ENCODE results near the gene REM2. TPM values are rescaled to one million over a fixed set of nuclear protein-coding genes. Genes with fewer than 3 reads are reported as not detected.

Gene REM2
- total and polyA plus RNA-seq, 2 of the 4 experiments (the other 2 are of a cell fraction): under 0.01 to 0.07 TPM

DNA sequence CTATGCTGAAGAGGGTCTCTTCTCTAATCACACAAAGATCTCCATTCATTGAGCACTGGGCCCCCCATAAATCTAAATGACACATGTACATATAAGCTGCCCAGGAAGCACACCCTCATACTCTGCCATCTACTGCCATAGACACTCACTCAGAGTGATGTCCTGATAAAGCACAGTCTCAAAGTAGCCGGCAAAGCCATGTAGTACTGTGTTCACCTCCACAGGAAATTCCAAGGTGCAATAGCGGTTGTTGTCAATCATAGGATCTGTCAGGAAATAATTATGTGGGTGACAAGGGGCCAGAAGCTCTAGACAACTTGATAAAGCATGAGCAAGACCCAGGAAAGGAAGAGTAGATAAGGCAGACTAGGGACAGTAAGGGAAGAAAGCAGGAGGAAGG lies 39.3 kb downstream of the REM2 start:
- H3K18ac ChIP-seq (ENCODE audit: low read depth, low read length): no peak overlapping the region
- no peak overlapping the region for H3K23ac ChIP-seq (ENCODE audit: low read depth, low read length)
- no peak overlapping the region for H2AFZ ChIP-seq (replicated peaks; ENCODE audit: low read length, poor library complexity)
- BruUV-seq (replicated peaks): no TSS peak
- in situ Hi-C loops (cut with MboI; ENCODE audit: low sequenced_read_pairs) (no loop called here), dilution Hi-C loops (cut with HindIII; ENCODE audit: low sequenced_read_pairs, unreplicated experiment) (no loop called here), intact Hi-C loops (cut with micrococcal nuclease) (no loop called here)
- no peaks in the 10 kb centered on the region for H3K9me3 ChIP-seq (ENCODE audit: control insufficient read depth, insufficient read depth, low read length)
- no peak overlapping the region for H3K4me3 ChIP-seq (ENCODE audit: insufficient read depth, low read depth, low read length)
- H3K14ac ChIP-seq (replicated peaks; ENCODE audit: low read depth, low read length): no peak overlapping the region
- no peak overlapping the region for H2AK9ac ChIP-seq (replicated peaks; ENCODE audit: low read depth, low read length, poor library complexity)
- no peaks in the 10 kb centered on the region for H4K20me1 ChIP-seq (ENCODE audit: insufficient read depth, low read length)
- TF ChIP-seq MXI1 (IDR thresholded peaks at IDR 0.05; ENCODE audit: borderline replicate concordance, low read depth, low read length) (no peak), RCOR1 (IDR thresholded peaks at IDR 0.05; ENCODE audit: insufficient replicate concordance, low read length) (no peak), MAFK (IDR thresholded peaks at IDR 0.05; ENCODE audit: low read depth, low read length) (no peak), POLR2A (IDR thresholded peaks at IDR 0.05; ENCODE audit: low read depth, low read length) (no peak), SMC3 (IDR thresholded peaks at IDR 0.05; ENCODE audit: low read depth, low read length) (no peak), RAD21 (IDR thresholded peaks at IDR 0.05; ENCODE audit: low read length) (no peak), CHD1 (IDR thresholded peaks at IDR 0.05; ENCODE audit: low read depth, low read length) (no peak)
- TF ChIP-seq, protein P1, sequence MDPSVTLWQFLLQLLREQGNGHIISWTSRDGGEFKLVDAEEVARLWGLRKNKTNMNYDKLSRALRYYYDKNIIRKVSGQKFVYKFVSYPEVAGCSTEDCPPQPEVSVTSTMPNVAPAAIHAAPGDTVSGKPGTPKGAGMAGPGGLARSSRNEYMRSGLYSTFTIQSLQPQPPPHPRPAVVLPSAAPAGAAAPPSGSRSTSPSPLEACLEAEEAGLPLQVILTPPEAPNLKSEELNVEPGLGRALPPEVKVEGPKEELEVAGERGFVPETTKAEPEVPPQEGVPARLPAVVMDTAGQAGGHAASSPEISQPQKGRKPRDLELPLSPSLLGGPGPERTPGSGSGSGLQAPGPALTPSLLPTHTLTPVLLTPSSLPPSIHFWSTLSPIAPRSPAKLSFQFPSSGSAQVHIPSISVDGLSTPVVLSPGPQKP (IDR thresholded peaks at IDR 0.05; ENCODE audit: borderline replicate concordance, low read depth, low read length): no peak
- no peak overlapping the region for H3K4me2 ChIP-seq (ENCODE audit: low read depth, low read length)
- H2BK120ac ChIP-seq (ENCODE audit: low read depth, low read length): no peak overlapping the region
- H3K4me1 ChIP-seq (ENCODE audit: control insufficient read depth, insufficient read depth, low read length): peaks cover 7% of the 10 kb centered on the region
- no peak overlapping the region for H2AK5ac ChIP-seq (ENCODE audit: low read depth, low read length)
- H4K8ac ChIP-seq (ENCODE audit: low read depth in 2 of 2, low read length in 2 of 2): no peak overlapping the region
- no peak overlapping the region for H2BK20ac ChIP-seq (ENCODE audit: low read depth, low read length)
- H2BK15ac ChIP-seq (ENCODE audit: low read depth, low read length): no peak overlapping the region
- WGBS, 2 experiments (ENCODE audit: extremely low coverage in 2 of 2, insufficient read length in 1 of 2): no CpG with 5 or more reads among the region's 2 CpGs
- no peak overlapping the region for H3K56ac ChIP-seq (ENCODE audit: extremely low read depth, insufficient read depth, low read length)
- H3K4ac ChIP-seq (ENCODE audit: low read depth, low read length): no peak overlapping the region
- no peak overlapping the region for H3K27ac ChIP-seq (ENCODE audit: insufficient read depth, low read length)
- ATAC-seq (ENCODE audit: low read depth) (no peak), DNase-seq (no peak)
- H4K91ac ChIP-seq (ENCODE audit: insufficient read depth, low read depth, low read length): no peak overlapping the region
- ChIA-PET CTCF (no interaction called here), POLR2A (ENCODE audit: unreplicated experiment) (no interaction called here)
- no peaks in the 10 kb centered on the region for H3K27me3 ChIP-seq (ENCODE audit: control insufficient read depth, insufficient read depth, low read length)
- peaks cover 11% of the 10 kb centered on the region for H3K9me1 ChIP-seq (ENCODE audit: insufficient read depth, low read length)
- H4K5ac ChIP-seq (ENCODE audit: low read depth, low read length): no peak overlapping the region
- H3K79me1 ChIP-seq (ENCODE audit: low read depth in 1 of 2, low read length in 2 of 2): peaks cover 9 to 48% of the 10 kb centered on the region in 2 experiments
- H3K36me3 ChIP-seq (ENCODE audit: control insufficient read depth, insufficient read depth, low read length): peaks cover 36% of the 10 kb centered on the region
- no peak overlapping the region for H2BK5ac ChIP-seq (ENCODE audit: low read depth, low read length, poor library complexity, severe bottlenecking)
- H3K9ac ChIP-seq (ENCODE audit: low read depth, low read length): no peak overlapping the region
